Tibial artery (tissue), 4 donors: ENCODE results near the gene CNOT3.

Experiments
- DNase-seq, 2 donors: peaks; one replicate each; pipeline ENCODE4 v3.0.0-alpha.2; 2019
- H3K27ac ChIP-seq, 2 donors: fragments of 200-600 bp; sonication (generic) in 1 of 2; 1 replicate in 1 of 2; 2 replicates in 1 of 2; pipeline ENCODE4 v1.5.1; 2018 to 2019; ENCODE audit warnings: mild to moderate bottlenecking in 1 of 2
- H3K27me3 ChIP-seq, 2 donors: fragments of 200-600 bp; sonication (generic) in 1 of 2; one replicate each; pipeline versions ENCODE4 v1.5.1 to v1.6.0; 2016 to 2019
- H3K36me3 ChIP-seq, 3 donors: fragments of 200-600 bp; sonication (generic) in 2 of 3; one replicate each; pipeline ENCODE4 v1.5.1; 2016 to 2019; ENCODE audit warnings: mild to moderate bottlenecking in 2 of 3
- H3K4me1 ChIP-seq, 4 donors: fragments of 200-600 bp; sonication (generic) in 2 of 4; 1 replicate in 3 of 4; 2 replicates in 1 of 4; pipeline ENCODE4 v1.5.1; 2016 to 2019
- H3K4me3 ChIP-seq, 2 donors: fragments of 200-600 bp; sonication (generic) in 1 of 2; 1 replicate in 1 of 2; 2 replicates in 1 of 2; pipeline ENCODE4 v1.5.1; 2018 to 2019; ENCODE audit warnings: mild to moderate bottlenecking in 2 of 2
- H3K9me3 ChIP-seq, 3 donors: fragments of 200-600 bp; sonication (generic) in 1 of 3; one replicate each; pipeline ENCODE4 v1.5.1; 2016 to 2019
- CTCF ChIP-seq, 2 experiments: fragments of 200-600 bp in 1 of 2; fragments of 450-650 bp in 1 of 2; IDR thresholded peaks; one replicate each; pipeline ENCODE4 v1.5.1; 2017 to 2019; ENCODE audit warnings: antibody characterized with exemption in 2 of 2, mild to moderate bottlenecking in 1 of 2, moderate library complexity in 1 of 2
- intact Hi-C: fragments of 100-400 bp; cut with DNase I; formaldehyde crosslinking; loops from one replicate; pipeline ENCODE4 v1.15.0; 2023; ENCODE audit warnings: low total_unique reads

CNOT3 gene

DNA sequence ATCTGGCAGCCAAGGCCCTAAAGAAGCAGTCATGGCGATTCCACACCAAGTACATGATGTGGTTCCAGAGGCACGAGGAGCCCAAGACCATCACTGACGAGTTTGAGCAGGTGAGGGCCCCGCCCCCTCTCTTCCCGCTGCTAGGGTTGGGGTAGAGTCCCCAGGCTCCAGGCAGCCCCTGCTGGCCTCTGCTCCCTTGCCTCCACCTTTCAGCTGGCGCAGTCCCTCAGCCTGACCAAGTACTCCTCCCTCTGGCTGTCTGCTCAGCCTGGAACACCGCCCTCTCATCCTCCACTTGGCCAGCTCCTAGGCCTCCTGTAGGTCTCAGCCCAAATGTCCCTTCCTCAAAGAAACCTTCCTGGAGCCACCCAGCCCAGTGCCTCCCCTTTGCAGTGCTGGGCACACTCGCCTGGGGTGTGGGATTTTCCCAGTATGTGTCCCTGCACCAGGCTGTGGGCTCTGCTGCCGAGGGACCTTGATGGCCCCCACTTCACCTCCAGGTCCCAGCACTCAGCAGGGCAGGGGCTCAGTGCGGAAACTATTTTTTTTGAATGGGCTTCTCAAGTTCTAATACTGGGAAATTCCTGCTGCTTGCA lies 16.3 kb downstream of the CNOT3 start:
- intact Hi-C loops = no loop called here
- TF ChIP-seq CTCF (IDR thresholded peaks at IDR 0.05) = no peak
- H3K4me1 ChIP-seq = peaks cover 0 to 11% (median 8%) of the 10 kb centered on the region in 4 donors
- H3K4me3 ChIP-seq = no peak overlapping the region
- H3K27ac ChIP-seq = no peak overlapping the region
- H3K27me3 ChIP-seq = no peaks in the 10 kb centered on the region
- no peaks in the 10 kb centered on the region for H3K9me3 ChIP-seq
- peaks cover 54 to 95% (median 94%) of the 10 kb centered on the region in 3 donors for H3K36me3 ChIP-seq
- DNase-seq = no peak

DNA sequence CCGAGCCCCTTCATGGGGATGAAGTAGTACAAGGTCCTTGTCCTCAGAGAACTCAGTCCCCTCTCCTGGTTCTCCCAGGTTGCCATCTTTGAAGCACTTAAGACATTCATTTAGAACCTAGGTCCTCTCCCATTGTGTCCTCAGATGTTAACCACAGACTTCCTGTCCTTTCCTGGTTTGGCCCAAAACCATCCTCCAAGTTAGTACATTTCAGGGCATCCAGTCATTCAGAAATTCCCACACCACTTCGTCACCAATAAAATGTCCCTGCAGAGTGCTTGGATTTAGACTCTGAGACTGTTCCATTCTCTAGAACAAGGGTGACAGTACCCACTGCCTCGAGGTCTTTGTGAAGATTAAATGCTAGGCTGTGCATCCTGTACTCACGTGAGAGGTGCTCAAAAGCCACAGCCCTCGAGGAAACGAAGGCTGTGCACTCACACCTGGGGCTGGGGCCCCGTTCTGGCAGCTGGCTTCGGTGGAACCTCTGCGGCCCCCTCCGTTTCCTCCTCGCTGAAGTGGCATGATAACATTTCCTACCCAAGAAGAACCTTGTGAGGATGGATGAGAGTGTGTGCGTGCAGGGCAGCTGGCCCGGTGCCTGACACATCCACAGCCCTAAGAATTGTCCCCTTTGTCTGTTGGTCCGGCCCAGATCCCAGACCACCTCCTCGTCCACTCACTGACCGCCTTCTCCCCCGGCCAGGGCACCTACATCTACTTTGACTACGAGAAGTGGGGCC lies 17.2 kb downstream of the CNOT3 start:
- no peak overlapping the region for H3K4me3 ChIP-seq
- intact Hi-C loops = no loop called here
- no peaks in the 10 kb centered on the region for H3K27me3 ChIP-seq
- H3K36me3 ChIP-seq = peaks cover 48 to 86% (median 84%) of the 10 kb centered on the region in 3 donors
- TF ChIP-seq CTCF (IDR thresholded peaks at IDR 0.05) = no peak
- DNase-seq = no peak
- no peaks in the 10 kb centered on the region for H3K9me3 ChIP-seq
- no peak overlapping the region for H3K27ac ChIP-seq
- peaks cover 0 to 13% (median 10%) of the 10 kb centered on the region in 4 donors for H3K4me1 ChIP-seq

DNA sequence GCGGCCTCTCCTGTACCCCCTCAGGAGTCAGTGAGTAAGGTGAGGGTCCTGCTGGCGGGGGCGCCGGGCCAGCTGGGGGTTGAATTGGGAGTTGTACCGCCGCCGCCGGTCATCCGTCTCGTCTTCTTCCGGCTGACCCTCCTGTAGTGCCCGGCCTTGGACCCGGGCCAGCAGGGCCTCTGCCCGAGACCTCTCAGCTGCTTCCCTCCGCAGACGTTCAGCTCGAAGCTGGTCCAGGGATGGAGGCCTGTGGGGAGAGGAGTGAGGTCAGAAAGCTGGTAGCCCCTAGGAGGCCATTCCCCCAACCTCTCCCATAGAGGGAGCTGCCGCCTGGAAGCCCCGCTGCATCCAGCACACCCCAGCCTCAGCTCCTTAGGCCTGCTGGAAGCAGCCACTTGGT lies 18.1 kb downstream of the CNOT3 start:
- DNase-seq = no peak
- peaks cover 48 to 77% (median 75%) of the 10 kb centered on the region in 3 donors for H3K36me3 ChIP-seq

DNA sequence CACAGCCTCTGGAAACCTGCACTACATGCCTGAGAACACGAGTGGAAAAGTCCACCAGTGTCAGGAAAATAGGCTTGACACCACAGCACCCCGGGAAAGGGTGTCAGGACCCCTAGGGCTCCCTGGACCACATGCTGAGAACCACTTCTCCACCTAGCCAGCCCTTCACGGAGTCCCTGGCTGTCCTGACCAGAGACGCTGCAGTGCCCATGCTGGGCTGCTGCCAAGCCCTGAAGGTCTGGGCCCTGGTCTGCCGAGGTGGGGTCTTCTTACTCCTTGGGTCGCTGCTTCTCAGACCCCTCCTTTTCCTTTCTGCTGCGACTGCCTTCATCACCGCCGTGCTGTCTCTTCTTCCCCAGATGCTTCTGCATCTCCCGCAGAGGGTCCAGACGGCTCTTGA lies 18.9 kb downstream of the CNOT3 start:
- H3K36me3 ChIP-seq = peaks cover 48 to 69% (median 67%) of the 10 kb centered on the region in 3 donors
- H3K4me1 ChIP-seq = peaks cover 0 to 27% (median 21%) of the 10 kb centered on the region in 4 donors
- DNase-seq = no peak
- H3K27me3 ChIP-seq = no peaks in the 10 kb centered on the region
- no peak overlapping the region for H3K4me3 ChIP-seq
- H3K27ac ChIP-seq = no peak overlapping the region
- no peak for TF ChIP-seq CTCF (IDR thresholded peaks at IDR 0.05)
- intact Hi-C loops = no loop called here
- H3K9me3 ChIP-seq = no peaks in the 10 kb centered on the region

More for the DNA sequence above, 18.1 kb downstream of the CNOT3 start:
- intact Hi-C loops = no loop called here
- Histone ChIP-seq H3K27me3 (no peaks in the 10 kb centered on the region), H3K27ac (no peak overlapping the region), H3K4me1 (peaks cover 0 to 20% (median 17%) of the 10 kb centered on the region in 4 donors), H3K9me3 (no peaks in the 10 kb centered on the region), H3K4me3 (no peak overlapping the region)
- no peak for TF ChIP-seq CTCF (IDR thresholded peaks at IDR 0.05)

- Histone ChIP-seq H3K4me3 (no peak overlapping the region), H3K36me3 (peaks cover 45 to 64% (median 62%) of the 10 kb centered on the region in 3 donors), H3K27me3 (no peaks in the 10 kb centered on the region), H3K27ac (no peak overlapping the region), H3K9me3 (no peaks in the 10 kb centered on the region), H3K4me1 (peaks cover 0 to 30% (median 22%) of the 10 kb centered on the region in 4 donors)
- TF ChIP-seq CTCF (IDR thresholded peaks at IDR 0.05) = no peak
- no peak for DNase-seq
- intact Hi-C loops = no loop called here
Observed at GRCh38 chr19:54156953-54157352, 19.4 kb downstream of the CNOT3 start.
